ENCODE results near the gene TMEM39A.
A peak's percentile ranks its signal among the peaks of the same experiment; 100 is the strongest.

Gene TMEM39A, protein sequence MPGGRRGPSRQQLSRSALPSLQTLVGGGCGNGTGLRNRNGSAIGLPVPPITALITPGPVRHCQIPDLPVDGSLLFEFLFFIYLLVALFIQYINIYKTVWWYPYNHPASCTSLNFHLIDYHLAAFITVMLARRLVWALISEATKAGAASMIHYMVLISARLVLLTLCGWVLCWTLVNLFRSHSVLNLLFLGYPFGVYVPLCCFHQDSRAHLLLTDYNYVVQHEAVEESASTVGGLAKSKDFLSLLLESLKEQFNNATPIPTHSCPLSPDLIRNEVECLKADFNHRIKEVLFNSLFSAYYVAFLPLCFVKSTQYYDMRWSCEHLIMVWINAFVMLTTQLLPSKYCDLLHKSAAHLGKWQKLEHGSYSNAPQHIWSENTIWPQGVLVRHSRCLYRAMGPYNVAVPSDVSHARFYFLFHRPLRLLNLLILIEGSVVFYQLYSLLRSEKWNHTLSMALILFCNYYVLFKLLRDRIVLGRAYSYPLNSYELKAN

GRCh38 chr3:119463171-119464169 is at the start of gene TMEM39A:
Gene TMEM39A, minus strand, starts transcription at chr3:119463615. Its CDS starts 1,541 bp downstream, at chr3:119462074.
- peak; percentile 94 for FAIRE-seq

GRCh38 chr3:119510690-119511089 is 47.3 kb upstream of the TMEM39A start:
- no peak for FAIRE-seq

GRCh38 chr3:119508172-119508845 is 44.9 kb upstream of the TMEM39A start:
- FAIRE-seq = no peak

GRCh38 chr3:119507404-119507803 is 44.0 kb upstream of the TMEM39A start:
- no peak for FAIRE-seq

GRCh38 chr3:119506631-119507030 is 43.2 kb upstream of the TMEM39A start:
- FAIRE-seq = peak; percentile 49

DNA sequence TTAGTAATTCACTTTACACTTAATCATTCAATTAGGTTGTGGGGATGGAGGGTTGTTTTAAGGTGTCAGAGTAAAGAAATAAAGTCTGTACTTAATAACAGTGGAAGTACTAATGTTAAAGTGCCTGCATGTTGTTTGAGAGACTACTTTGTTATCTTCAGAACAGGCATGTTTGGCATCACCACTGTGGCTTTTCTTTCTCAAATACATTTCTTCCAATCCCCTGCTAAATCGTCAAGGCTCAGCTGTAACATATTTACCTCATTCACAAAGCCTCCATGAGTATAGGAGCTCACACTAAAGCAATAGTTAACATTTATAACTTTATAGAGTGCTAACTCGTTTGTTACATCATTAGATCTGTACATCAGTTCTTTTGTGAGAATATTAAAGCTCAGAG is 37.5 kb upstream of the TMEM39A start:
- no peak for FAIRE-seq

DNA sequence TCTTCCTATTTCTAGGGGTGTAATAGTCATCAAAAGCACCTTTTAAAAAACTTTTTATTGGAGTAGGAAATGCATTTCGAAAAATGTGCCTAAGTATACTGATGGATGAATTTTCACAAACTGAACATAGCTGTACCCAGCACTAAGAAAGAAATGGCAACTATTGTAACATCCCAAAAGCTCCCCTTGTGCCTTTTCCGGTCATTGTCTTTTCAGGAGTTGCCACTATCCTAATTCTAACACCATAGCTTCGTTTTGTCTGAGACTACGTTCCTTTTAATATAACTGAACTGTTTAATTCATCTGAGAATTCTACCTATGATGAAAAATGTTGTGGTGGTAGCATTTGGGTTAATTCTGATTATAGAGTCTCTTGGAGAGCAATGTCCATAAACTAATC is 36.9 kb upstream of the TMEM39A start:
- FAIRE-seq = no peak

DNA sequence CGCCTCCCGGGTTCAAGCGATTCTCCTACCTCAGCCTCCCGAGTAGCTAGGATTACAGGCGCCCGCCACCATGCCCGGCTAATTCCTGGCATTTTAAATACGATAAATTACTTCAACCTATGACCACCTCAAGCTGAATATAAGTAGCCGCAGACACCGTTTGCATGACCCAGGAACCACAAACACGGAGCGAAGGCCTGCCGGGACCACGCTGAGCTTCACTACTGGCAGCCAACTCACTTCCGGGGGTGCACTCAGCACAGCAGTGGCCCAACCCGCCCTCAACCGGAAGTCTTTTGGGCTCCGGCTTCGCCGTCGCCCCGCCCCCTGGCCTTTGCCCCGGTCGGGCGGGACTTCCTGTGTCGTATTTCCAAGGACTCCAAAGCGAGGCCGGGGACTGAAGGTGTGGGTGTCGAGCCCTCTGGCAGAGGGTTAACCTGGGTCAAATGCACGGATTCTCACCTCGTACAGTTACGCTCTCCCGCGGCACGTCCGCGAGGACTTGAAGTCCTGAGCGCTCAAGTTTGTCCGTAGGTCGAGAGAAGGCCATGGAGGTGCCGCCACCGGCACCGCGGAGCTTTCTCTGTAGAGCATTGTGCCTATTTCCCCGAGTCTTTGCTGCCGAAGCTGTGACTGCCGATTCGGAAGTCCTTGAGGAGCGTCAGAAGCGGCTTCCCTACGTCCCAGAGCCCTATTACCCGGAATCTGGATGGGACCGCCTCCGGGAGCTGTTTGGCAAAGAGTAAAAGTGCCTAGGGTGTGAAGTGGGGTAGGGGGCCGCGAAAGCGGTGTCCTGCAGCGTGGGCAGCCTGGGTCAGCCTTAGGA is 35.0 kb upstream of the TMEM39A start, which contains the start of gene TIMMDC1:
TSS of gene TIMMDC1 (plus strand) at position 362 of the 826 bp plus-strand sequence. CDS start at position 549, 187 bp downstream.
- FAIRE-seq = peak; percentile 96

GRCh38 chr3:119497820-119498185 is 34.4 kb upstream of the TMEM39A start:
- no peak for FAIRE-seq

DNA sequence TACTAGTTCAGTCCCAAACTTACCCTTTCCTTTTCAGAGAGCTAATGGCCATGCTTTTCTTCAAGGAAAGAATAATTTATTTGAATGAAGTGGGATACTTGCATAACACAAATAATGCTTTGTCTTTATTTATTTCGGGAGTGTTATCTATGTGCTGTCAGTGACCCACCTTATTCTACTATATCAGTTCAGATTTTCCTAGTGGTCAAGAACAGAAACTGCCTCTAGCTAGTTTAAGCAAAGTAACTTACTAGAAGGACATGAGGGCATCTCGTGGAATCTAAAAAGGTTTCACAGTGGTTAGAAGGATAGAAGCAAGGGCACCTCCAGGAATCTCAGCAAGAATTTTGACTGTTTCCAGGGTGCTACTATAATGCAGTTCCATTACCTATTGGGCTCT is 31.2 kb upstream of the TMEM39A start:
- FAIRE-seq = no peak

DNA sequence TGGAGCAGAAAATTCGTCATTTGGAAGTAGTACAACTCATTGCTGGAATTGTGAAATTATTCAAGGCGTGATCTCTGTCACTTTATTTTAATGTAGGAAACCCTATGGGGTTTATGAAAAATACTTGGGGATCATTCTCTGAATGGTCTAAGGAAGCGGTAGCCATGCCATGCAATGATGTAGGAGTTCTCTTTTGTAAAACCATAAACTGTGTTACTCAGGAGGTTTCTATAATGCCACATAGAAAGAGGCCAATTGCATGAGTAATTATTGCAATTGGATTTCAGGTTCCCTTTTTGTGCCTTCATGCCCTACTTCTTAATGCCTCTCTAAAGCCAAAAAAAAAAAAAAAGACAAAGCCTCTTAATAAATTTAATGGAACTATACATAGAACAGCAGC is 29.4 kb upstream of the TMEM39A start:
- FAIRE-seq = no peak

DNA sequence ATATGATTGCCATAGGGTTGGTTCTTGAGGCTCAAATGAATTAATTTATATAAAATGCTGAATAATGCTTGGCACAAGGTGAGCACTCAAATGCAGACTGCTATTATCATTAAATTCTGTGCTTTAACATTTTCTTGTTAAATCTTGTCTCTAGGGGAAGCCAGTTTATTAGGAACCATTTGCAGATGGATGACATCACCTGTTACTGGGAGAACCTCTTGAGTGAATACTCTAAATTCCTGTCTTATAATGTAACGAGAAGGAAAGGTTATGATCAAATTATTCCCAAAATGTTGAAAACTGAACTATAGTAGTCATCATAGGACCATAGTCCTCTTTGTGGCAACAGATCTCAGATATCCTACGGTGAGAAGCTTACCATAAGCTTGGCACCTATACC is 28.7 kb upstream of the TMEM39A start:
- no peak for FAIRE-seq

DNA sequence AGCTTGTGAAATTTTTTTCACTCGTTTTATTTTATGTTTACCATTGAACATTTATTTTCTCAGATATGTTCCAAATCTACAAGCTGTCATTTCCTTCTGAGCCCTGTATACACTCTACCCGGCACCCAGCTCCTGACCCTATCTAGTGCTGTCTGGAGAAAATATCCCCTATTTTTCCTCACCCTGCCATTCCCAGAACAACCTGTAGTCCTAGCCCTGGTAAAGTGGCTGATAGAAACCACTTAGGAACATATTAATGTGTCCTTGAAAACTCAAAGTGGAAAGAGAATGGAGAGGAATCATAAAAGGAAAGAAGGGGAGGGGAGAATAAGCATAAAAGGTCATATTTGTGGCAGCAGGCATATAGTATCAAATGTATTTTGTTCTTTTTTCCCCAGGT is 26.7 kb upstream of the TMEM39A start:
- FAIRE-seq = no peak

GRCh38 chr3:119485563-119485962 is 22.1 kb upstream of the TMEM39A start:
- no peak for FAIRE-seq

DNA sequence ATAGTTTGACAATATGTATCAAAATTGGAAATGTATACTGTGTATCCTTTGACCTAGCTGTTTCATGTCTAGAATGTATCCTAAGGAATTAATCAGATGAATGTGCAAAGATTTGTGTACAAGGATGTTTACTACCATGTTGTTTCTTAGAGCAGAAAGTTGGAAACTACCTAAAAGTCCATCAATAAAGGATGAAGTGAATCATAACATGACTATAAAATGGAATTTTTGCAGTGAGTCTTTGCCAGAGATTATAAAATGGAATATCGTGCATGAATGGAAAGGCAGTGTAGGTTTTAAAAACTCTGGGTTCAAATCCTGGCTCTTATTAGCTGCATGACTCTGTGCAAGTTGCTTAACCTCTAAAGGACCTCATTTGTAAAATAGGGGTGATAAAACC is 19.7 kb upstream of the TMEM39A start:
- FAIRE-seq = no peak

DNA sequence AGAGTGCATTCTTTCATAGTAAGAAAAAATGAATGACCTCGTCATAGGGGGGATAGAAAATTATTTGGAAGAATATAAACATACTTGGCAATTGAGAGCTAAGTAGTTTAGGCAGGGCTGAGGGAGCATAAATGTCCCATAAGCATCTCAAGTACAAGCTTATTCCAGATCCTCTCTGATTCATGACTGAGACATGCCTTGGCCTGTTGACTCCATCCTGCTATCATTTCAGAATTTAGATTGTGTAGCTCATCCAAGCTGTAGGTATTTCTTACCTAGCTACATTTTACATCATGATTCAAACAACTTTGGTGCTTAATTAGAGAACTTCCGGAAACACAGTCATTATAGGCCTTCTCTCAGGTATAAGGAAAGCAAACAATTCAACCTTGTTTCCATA is 17.7 kb upstream of the TMEM39A start:
- no peak for FAIRE-seq

DNA sequence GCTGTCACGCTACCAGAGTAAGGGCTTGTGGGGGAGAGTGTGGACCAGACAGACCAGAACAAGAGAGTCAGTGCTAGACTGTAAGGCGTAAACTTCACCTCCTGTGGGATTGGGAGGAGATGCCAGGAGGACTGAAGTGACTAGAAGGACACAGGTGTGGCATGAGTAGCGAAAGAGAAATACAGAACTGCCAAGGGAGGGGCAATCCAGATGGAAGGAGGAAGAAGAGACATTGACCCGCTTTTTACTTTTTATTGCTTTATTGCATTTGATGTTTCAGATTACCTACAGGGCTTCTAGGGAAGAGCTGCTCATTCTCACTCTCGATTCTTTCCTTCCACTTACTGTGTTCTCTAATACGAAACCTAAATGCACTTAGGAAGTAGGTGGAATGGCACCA is 7.5 kb upstream of the TMEM39A start:
- no peak for FAIRE-seq

DNA sequence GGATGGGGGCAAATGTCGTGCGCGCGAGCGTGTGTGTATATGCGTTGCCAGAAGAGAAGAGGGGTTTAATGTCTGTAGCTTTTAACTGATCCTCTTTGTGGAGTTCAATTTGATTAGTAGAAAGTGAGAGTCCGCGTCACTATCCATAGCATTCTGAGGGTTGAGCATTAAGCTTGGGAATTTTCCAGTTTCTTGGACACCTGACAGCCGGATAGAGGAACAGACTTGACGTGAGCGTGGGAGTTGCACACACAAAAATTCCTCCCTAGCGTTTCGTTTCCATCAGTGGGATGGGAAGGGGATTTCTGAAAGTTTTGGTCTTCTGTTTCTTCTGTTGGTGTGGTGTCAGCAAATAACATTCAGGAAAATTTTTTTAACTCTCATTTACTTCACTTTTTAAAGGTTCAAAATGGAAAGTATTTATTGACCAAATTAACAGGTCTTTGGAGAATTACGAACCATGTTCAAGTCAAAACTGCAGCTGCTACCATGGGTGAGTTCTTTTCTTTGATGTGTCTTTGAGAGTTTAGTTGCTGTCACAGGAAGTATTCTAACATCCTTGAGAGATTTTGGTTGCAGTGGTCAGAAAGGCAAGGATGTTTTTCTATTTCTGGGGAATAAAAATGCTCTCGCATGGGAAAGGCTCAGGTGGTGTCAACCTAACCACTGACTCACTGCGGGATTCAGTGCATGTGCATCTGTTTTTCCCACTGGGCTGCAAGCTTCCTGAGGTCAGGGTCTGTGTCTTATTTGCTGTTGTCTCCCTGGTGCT is 6.2 kb upstream of the TMEM39A start:
- no peak for FAIRE-seq

DNA sequence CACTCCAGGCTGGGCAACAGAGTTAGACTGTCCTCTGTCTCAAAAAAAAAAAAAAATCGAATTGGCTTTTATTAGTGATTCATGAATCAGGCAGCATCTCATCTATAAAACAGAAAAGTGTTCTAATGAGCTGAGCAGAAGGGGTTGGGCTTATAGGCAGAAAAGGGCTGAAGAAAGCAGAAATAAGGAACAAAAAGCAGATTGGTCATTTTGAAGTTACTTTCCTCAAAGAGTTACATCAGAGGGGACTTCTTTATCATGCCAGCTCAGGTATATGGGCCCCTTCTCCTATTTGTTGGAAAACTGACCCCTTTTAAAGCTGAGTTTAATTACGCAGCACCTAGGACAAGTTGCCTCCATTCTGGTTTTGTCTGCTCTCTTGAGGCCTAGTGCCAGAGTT is 4.6 kb upstream of the TMEM39A start:
- no peak for FAIRE-seq

DNA sequence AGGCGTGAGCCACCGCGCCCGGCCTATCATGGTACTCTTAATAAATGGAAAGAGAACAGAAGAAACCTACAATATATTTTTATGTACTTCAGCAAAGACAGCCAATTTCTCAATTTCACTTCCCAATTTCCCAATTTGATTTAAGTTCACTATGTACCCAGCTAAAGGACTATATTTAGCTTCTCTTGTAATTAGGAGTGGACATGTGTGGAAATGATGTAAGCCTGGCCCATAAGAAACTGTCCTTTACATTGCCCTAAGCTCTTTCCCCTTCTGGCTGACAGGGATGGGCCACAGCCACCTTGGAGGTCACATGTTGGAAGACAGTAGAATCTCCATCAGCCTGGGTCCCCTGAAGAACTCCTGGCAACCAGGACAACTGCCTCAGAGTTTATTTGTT is 6.2 kb downstream of the TMEM39A start:
- FAIRE-seq = no peak

- no peak for FAIRE-seq
These were observed 6.9 kb downstream of the TMEM39A start for GRCh38 chr3:119456469-119456868.
